IMR-90 (cell line): ENCODE data around the gene FAM25A. TPM values are rescaled to one million over a fixed set of nuclear protein-coding genes. Genes with fewer than 3 reads are reported as not detected.
A peak's percentile ranks its signal among the peaks of the same experiment; 100 is the strongest.

Experiments
- ATAC-seq: fragments of 200-7000 bp; cut with Tn5 transposase; 2 replicates; pipeline ENCODE4 v1.9.1; 2020; ENCODE audit warnings: low read depth, mild to moderate bottlenecking, moderate library complexity
- BruUV-seq: library from RNA; stranded (reverse); fragments of 400-500 nt; replicated peaks from 2 replicates; lab custom pipeline; 2021; lab: Mats Ljungman, UMichigan
- CTCF ChIA-PET: fragments of 300-600 bp; formaldehyde crosslinking; extraction: SDS; loops from one replicate; lab custom pipeline; 2021; ENCODE audit warnings: antibody characterized with exemption; lab: Yijun Ruan, JAX
- POLR2A ChIA-PET: fragments of 300-600 bp; sonication (Branson Sonifier 250); formaldehyde crosslinking; loops from one replicate; lab custom pipeline; 2022; ENCODE audit warnings: antibody characterized with exemption; ENCODE audit not compliant: unreplicated experiment; lab: Charles Lee
- DNase-seq: peaks from one replicate; pipeline ENCODE4 v3.0.0; 2013
- H2AFZ ChIP-seq: replicated peaks from 2 replicates; pipeline ENCODE3; 2013; ENCODE audit warnings: low read length, mild to moderate bottlenecking; ENCODE audit not compliant: poor library complexity
- H2AK5ac ChIP-seq: 2 replicates; pipeline ENCODE4 v1.6.1; 2013; ENCODE audit warnings: low read depth, low read length, inconsistent platforms
- H2AK9ac ChIP-seq: replicated peaks from 2 replicates; pipeline ENCODE3; 2013; ENCODE audit warnings: mild to moderate bottlenecking, low read depth, low read length, moderate library complexity; ENCODE audit not compliant: poor library complexity
- H2BK120ac ChIP-seq: 2 replicates; pipeline ENCODE4 v1.6.1; 2013; ENCODE audit warnings: low read depth, low read length, inconsistent platforms
- H2BK15ac ChIP-seq: 3 replicates; pipeline ENCODE4 v1.6.1; 2013; ENCODE audit warnings: low read depth, low read length, inconsistent platforms
- H2BK20ac ChIP-seq: 2 replicates; pipeline ENCODE4 v1.6.1; 2013; ENCODE audit warnings: low read depth, mild to moderate bottlenecking, inconsistent platforms, low read length, moderate library complexity
- H2BK5ac ChIP-seq: 2 replicates; pipeline ENCODE4 v1.6.1; 2013; ENCODE audit warnings: mild to moderate bottlenecking, low read depth, low read length, inconsistent platforms; ENCODE audit not compliant: poor library complexity, severe bottlenecking
- H3K14ac ChIP-seq: replicated peaks from 2 replicates; pipeline ENCODE4 v1.6.1; 2013; ENCODE audit warnings: low read depth, low read length, inconsistent platforms
- H3K18ac ChIP-seq: 2 replicates; pipeline ENCODE4 v1.6.1; 2013; ENCODE audit warnings: low read depth, low read length, control low read depth
- H3K23ac ChIP-seq: 2 replicates; pipeline ENCODE4 v1.6.1; 2013; ENCODE audit warnings: low read depth, low read length, inconsistent platforms
- H3K27ac ChIP-seq: 2 replicates; pipeline ENCODE4 v1.5.1; 2013; ENCODE audit warnings: mild to moderate bottlenecking, control low read depth, low read length; ENCODE audit not compliant: insufficient read depth
- H3K27me3 ChIP-seq: 2 replicates; pipeline ENCODE4 v1.6.1; 2013; ENCODE audit warnings: low read length; ENCODE audit not compliant: control insufficient read depth, insufficient read depth
- H3K36me3 ChIP-seq: 2 replicates; pipeline ENCODE4 v1.6.1; 2013; ENCODE audit warnings: low read length, mixed read lengths; ENCODE audit not compliant: control insufficient read depth, insufficient read depth
- H3K4ac ChIP-seq: 2 replicates; pipeline ENCODE4 v1.6.1; 2013; ENCODE audit warnings: low read depth, low read length, inconsistent platforms
- H3K4me1 ChIP-seq: 2 replicates; pipeline ENCODE4 v1.6.1; 2013; ENCODE audit warnings: low read length, mixed read lengths; ENCODE audit not compliant: control insufficient read depth, insufficient read depth
- H3K4me2 ChIP-seq: 2 replicates; pipeline ENCODE4 v1.6.1; 2013; ENCODE audit warnings: low read depth, mild to moderate bottlenecking, control low read depth, low read length, moderate library complexity
- H3K4me3 ChIP-seq: 2 replicates; pipeline ENCODE4 v1.5.1; 2013; ENCODE audit warnings: low read depth, mild to moderate bottlenecking, control low read depth, low read length, moderate library complexity; ENCODE audit not compliant: insufficient read depth
- H3K56ac ChIP-seq: 2 replicates; pipeline ENCODE4 v1.6.1; 2013; ENCODE audit warnings: low read length, inconsistent platforms; ENCODE audit not compliant: insufficient read depth; ENCODE audit errors: extremely low read depth
- H3K79me1 ChIP-seq, 2 experiments: 2 replicates each; pipeline ENCODE4 v1.6.1; 2013; ENCODE audit warnings: low read length in 2 of 2, inconsistent platforms in 1 of 2, low read depth in 1 of 2
- H3K9ac ChIP-seq: 2 replicates; pipeline ENCODE4 v1.6.1; 2013; ENCODE audit warnings: low read depth, low read length, control low read depth
- H3K9me1 ChIP-seq: 2 replicates; pipeline ENCODE4 v1.6.1; 2013; ENCODE audit warnings: low read length, inconsistent platforms; ENCODE audit not compliant: insufficient read depth
- H3K9me3 ChIP-seq: 2 replicates; pipeline ENCODE4 v1.6.1; 2013; ENCODE audit warnings: low read length; ENCODE audit not compliant: control insufficient read depth, insufficient read depth
- H4K20me1 ChIP-seq: 2 replicates; pipeline ENCODE4 v1.6.1; 2013; ENCODE audit warnings: low read length, inconsistent platforms; ENCODE audit not compliant: insufficient read depth
- H4K5ac ChIP-seq: 2 replicates; pipeline ENCODE4 v1.6.1; 2013; ENCODE audit warnings: mild to moderate bottlenecking, low read depth, low read length, control low read depth
- H4K8ac ChIP-seq, 2 experiments: 2 replicates each; pipeline ENCODE4 v1.6.1; 2013; ENCODE audit warnings: low read depth in 2 of 2, low read length in 2 of 2, control low read depth in 1 of 2, inconsistent platforms in 1 of 2
- H4K91ac ChIP-seq: 2 replicates; pipeline ENCODE4 v1.6.1; 2013; ENCODE audit warnings: low read depth, low read length, inconsistent platforms; ENCODE audit not compliant: insufficient read depth
- BHLHE40 ChIP-seq: fragments of 150-350 bp; IDR thresholded peaks from 2 replicates; pipeline ENCODE4 v1.6.1; 2016; ENCODE audit warnings: mild to moderate bottlenecking, low read depth, low read length
- CEBPB ChIP-seq: IDR thresholded peaks from 2 replicates; pipeline ENCODE4 v1.6.1; 2012; ENCODE audit warnings: low read depth, low read length, improper control_type of control experiment
- CTCF ChIP-seq: conservative IDR thresholded peaks from 2 replicates; pipeline ENCODE4 v1.5.1; 2012; ENCODE audit warnings: mild to moderate bottlenecking, low read depth, low read length, improper control_type of control experiment
- ELK1 ChIP-seq: fragments of 150-350 bp; IDR thresholded peaks from 2 replicates; pipeline ENCODE4 v1.6.1; 2016; ENCODE audit warnings: low read depth, mild to moderate bottlenecking, low read length, moderate library complexity, borderline replicate concordance
- FOS ChIP-seq: fragments of 150-350 bp; IDR thresholded peaks from 2 replicates; pipeline ENCODE4 v1.6.1; 2016; ENCODE audit warnings: low read depth, low read length
- MAFK ChIP-seq: IDR thresholded peaks from 2 replicates; pipeline ENCODE4 v1.6.1; 2012; ENCODE audit warnings: low read depth, low read length, improper control_type of control experiment
- MAZ ChIP-seq: IDR thresholded peaks from 2 replicates; pipeline ENCODE4 v1.6.1; 2012; ENCODE audit warnings: low read depth, mild to moderate bottlenecking, low read length, improper control_type of control experiment, moderate library complexity, borderline replicate concordance
- MXI1 ChIP-seq: IDR thresholded peaks from 2 replicates; pipeline ENCODE4 v1.6.1; 2012; ENCODE audit warnings: low read depth, mild to moderate bottlenecking, low read length, moderate library complexity, borderline replicate concordance
- POLR2A ChIP-seq: IDR thresholded peaks from 2 replicates; pipeline ENCODE4 v1.6.1; 2012; ENCODE audit warnings: mild to moderate bottlenecking, low read depth, low read length
- RCOR1 ChIP-seq: IDR thresholded peaks from 2 replicates; pipeline ENCODE4 v1.6.1; 2012; ENCODE audit warnings: mild to moderate bottlenecking, low read length, improper control_type of control experiment; ENCODE audit not compliant: insufficient replicate concordance
- RFX5 ChIP-seq: IDR thresholded peaks from 2 replicates; pipeline ENCODE4 v1.8.0; 2012; ENCODE audit warnings: low read depth, mild to moderate bottlenecking, low read length, moderate library complexity
- WGBS, 2 experiments: methylation state at CpG; one replicate each; pipeline versions ENCODE4 v1.1.5 to v1.1.7; 2013; ENCODE audit warnings: missing lambda C conversion rate in 2 of 2; ENCODE audit not compliant: insufficient read length in 1 of 2; ENCODE audit errors: extremely low coverage in 2 of 2; 5-methylcytosine and 5-hydroxymethylcytosine counted together
- dilution Hi-C: fragments of 300-500 bp; cut with HindIII; formaldehyde crosslinking; loops from one replicate; pipeline ENCODE4 v1.14.3; 2018; ENCODE audit warnings: low sequenced_read_pairs; ENCODE audit not compliant: unreplicated experiment
- in situ Hi-C: fragments of 300-500 bp; cut with MboI; formaldehyde crosslinking; loops from 3 replicates; pipeline ENCODE4 v1.14.3; 2019; ENCODE audit warnings: low sequenced_read_pairs, inconsistent platforms, mixed read lengths
- intact Hi-C: fragments of 100-400 bp; cut with micrococcal nuclease; formaldehyde crosslinking; loops from 2 replicates; pipeline ENCODE4 v1.10.0; 2022
- polyA plus RNA-seq, 3 experiments: library from polyadenylated mRNA; depleted of rRNA; stranded (reverse); fragments of >200 nt; gene quantifications; 2 replicates each; pipeline ENCODE4 v1.2.3, GENCODE V29; 2012; ENCODE audit warnings: low replicate concordance in 1 of 3
- total RNA-seq: library from RNA; depleted of rRNA; stranded (reverse); fragments of >200 nt; gene quantifications from 2 replicates; pipeline ENCODE4 v1.2.3, GENCODE V29; 2012

The FAM25A gene
- total and polyA plus RNA-seq, 2 of the 4 experiments (the other 2 are of a cell fraction), result not detected

- TF ChIP-seq MAFK (no peak), FOS (peak; percentile 77)
Observed at GRCh38 chr10:86971232-86971991, 48.7 kb upstream of the FAM25A start (continued).

GRCh38 chr10:86972613-86973380 lies 47.3 kb upstream of the FAM25A start:
- Histone ChIP-seq H3K9ac (no peak overlapping the region), H2BK20ac (no peak overlapping the region), H4K91ac (0 out of 2 replicates have a peak overlapping the region, but pooled peaks have one; percentile 3), H3K4me3 (no peak overlapping the region), H3K4me1 (peaks cover 33% of the 10 kb centered on the region), H3K4me2 (no peak overlapping the region), H4K8ac (peak overlapping the region in 1 of 2 experiments; percentile 13; a peak in 1 of 4 replicates), H3K36me3 (no peaks in the 10 kb centered on the region), H2AK9ac (peak overlapping the region; percentile 70), H3K9me1 (peaks cover 13% of the 10 kb centered on the region; the same call in 1 of the 2 replicates), H2BK5ac (no peak overlapping the region), H3K14ac (no peak overlapping the region), H3K79me1 (peaks cover 0 to 25% of the 10 kb centered on the region in 2 experiments; a peak in 3 of 4 replicates), H3K27me3 (no peaks in the 10 kb centered on the region), H4K20me1 (no peaks in the 10 kb centered on the region; the same call in 1 of the 2 replicates), H4K5ac (no peak overlapping the region), H3K18ac (no peak overlapping the region), H3K9me3 (no peaks in the 10 kb centered on the region), H3K56ac (no peak overlapping the region), H3K4ac (peak overlapping the region; percentile 35; the same call in 1 of the 2 replicates), H2BK120ac (no peak overlapping the region; the same call in 1 of the 2 replicates), H2BK15ac (no peak overlapping the region; the same call in 1 of the 3 replicates), H2AK5ac (peak overlapping the region; percentile 64), H3K27ac (no peak overlapping the region), H2AFZ (peak overlapping the region; percentile 65), H3K23ac (no peak overlapping the region)
- intact Hi-C loops (no loop called here), in situ Hi-C loops (no loop called here), dilution Hi-C loops (no loop called here)
- WGBS, 2 experiments, result 85% methylated on average over 5 of the region's 11 CpGs; no CpG with 5 or more reads in 1 of the 2 experiments
- ChIA-PET CTCF (no interaction called here), POLR2A (no interaction called here)
- TF ChIP-seq MXI1 (no peak), FOS (no peak), MAZ (no peak), CEBPB (no peak), ELK1 (no peak), CTCF (no peak), BHLHE40 (no peak), POLR2A (no peak), RFX5 (no peak), RCOR1 (no peak)
- BruUV-seq, result no TSS peak
- DNase-seq, result no peak
- ATAC-seq, result no peak
